GM21723 (cell line): ENCODE results near the gene RGR.
A peak's percentile ranks its signal among the peaks of the same experiment; 100 is the strongest.
"Not testable (repeated sequence)": the region's sequence is repeated elsewhere in the genome, so short reads cannot be mapped to it uniquely, and the experiment has no call there.

ENCODE experiments used
- ATAC-seq: cut with Tn5 transposase; IDR thresholded peaks from one replicate; pipeline ENCODE4 v1.9.1; 2021; ENCODE audit warnings: mild to moderate bottlenecking, moderate library complexity; ENCODE audit not compliant: unreplicated experiment

Gene RGR

GRCh38 chr10:84256510-84257342 lies 11.9 kb downstream of the RGR start:
- no peak for ATAC-seq

- ATAC-seq, result no peak
Observed at GRCh38 chr10:84257343-84258020, 12.6 kb downstream of the RGR start.

GRCh38 chr10:84258034-84258695 lies 13.3 kb downstream of the RGR start:
- no peak for ATAC-seq

- ATAC-seq, result no peak
Observed at GRCh38 chr10:84261236-84261915, 16.5 kb downstream of the RGR start.

GRCh38 chr10:84262190-84262956 lies 17.5 kb downstream of the RGR start:
- no peak for ATAC-seq

- ATAC-seq, result no peak
Observed at GRCh38 chr10:84263716-84264115, 18.9 kb downstream of the RGR start.

- ATAC-seq, result peak; percentile 97
Observed at GRCh38 chr10:84264611-84265141, 19.8 kb downstream of the RGR start.

- no peak for ATAC-seq
Observed at GRCh38 chr10:84265418-84265817, 20.6 kb downstream of the RGR start.

- ATAC-seq, result no peak
Observed at GRCh38 chr10:84267503-84268126, 22.8 kb downstream of the RGR start.

- no peak for ATAC-seq
Observed at GRCh38 chr10:84269162-84269561, 24.3 kb downstream of the RGR start.

GRCh38 chr10:84269773-84270172 lies 24.9 kb downstream of the RGR start:
- ATAC-seq, result no peak

- ATAC-seq, result no peak
Observed at GRCh38 chr10:84270708-84271107, 25.9 kb downstream of the RGR start.

GRCh38 chr10:84279876-84280475 lies 35.1 kb downstream of the RGR start:
- not testable (repeated sequence) for ATAC-seq

GRCh38 chr10:84286695-84287094 lies 41.8 kb downstream of the RGR start:
- no peak for ATAC-seq

- no peak for ATAC-seq
Observed at GRCh38 chr10:84288151-84288550, 43.3 kb downstream of the RGR start.

GRCh38 chr10:84289521-84290200 lies 44.8 kb downstream of the RGR start:
- ATAC-seq, result no peak

GRCh38 chr10:84290235-84290634 lies 45.4 kb downstream of the RGR start:
- ATAC-seq, result no peak

GRCh38 chr10:84291384-84291783 lies 46.5 kb downstream of the RGR start:
- no peak for ATAC-seq

GRCh38 chr10:84292502-84292901 lies 47.6 kb downstream of the RGR start:
- peak; percentile 69 for ATAC-seq
